GM18498 (cell line): ENCODE results near the gene DTNBP1.

Experiments used
- ATAC-seq: cut with Tn5 transposase; IDR thresholded peaks from one replicate; pipeline ENCODE4 v1.9.1; 2021; ENCODE audit warnings: mild to moderate bottlenecking, moderate library complexity; ENCODE audit not compliant: unreplicated experiment

DTNBP1 gene

GRCh38 chr6:15662326-15663129 lies at the start of gene DTNBP1:
DTNBP1 (minus strand) TSS chr6:15663028; CDS start chr6:15662869, 159 bp downstream.
- peak; percentile 73 for ATAC-seq

GRCh38 chr6:15709651-15710269 lies 46.9 kb upstream of the DTNBP1 start:
- no peak for ATAC-seq

GRCh38 chr6:15708231-15708630 lies 45.4 kb upstream of the DTNBP1 start:
- ATAC-seq, result no peak

GRCh38 chr6:15705981-15706380 lies 43.2 kb upstream of the DTNBP1 start:
- ATAC-seq, result no peak

- ATAC-seq, result no peak
Observed at GRCh38 chr6:15698471-15698870, 35.6 kb upstream of the DTNBP1 start.

GRCh38 chr6:15697895-15698294 lies 35.1 kb upstream of the DTNBP1 start:
- no peak for ATAC-seq

GRCh38 chr6:15691250-15691869 lies 28.5 kb upstream of the DTNBP1 start:
- ATAC-seq, result peak; percentile 92

GRCh38 chr6:15690510-15690909 lies 27.7 kb upstream of the DTNBP1 start:
- ATAC-seq, result no peak

GRCh38 chr6:15689586-15690482 lies 27.0 kb upstream of the DTNBP1 start:
- no peak for ATAC-seq

- ATAC-seq, result no peak
Observed at GRCh38 chr6:15685619-15686018, 22.8 kb upstream of the DTNBP1 start.

- ATAC-seq, result peak; percentile 65
Observed at GRCh38 chr6:15682965-15683822, 20.4 kb upstream of the DTNBP1 start.

GRCh38 chr6:15681946-15682345 lies 19.1 kb upstream of the DTNBP1 start:
- no peak for ATAC-seq

- no peak for ATAC-seq
Observed at GRCh38 chr6:15678514-15678913, 15.7 kb upstream of the DTNBP1 start.

GRCh38 chr6:15677822-15678221 lies 15.0 kb upstream of the DTNBP1 start:
- ATAC-seq, result no peak

GRCh38 chr6:15675536-15676220 lies 12.8 kb upstream of the DTNBP1 start:
- no peak for ATAC-seq

GRCh38 chr6:15674690-15675386 lies 12.0 kb upstream of the DTNBP1 start:
- no peak for ATAC-seq

- no peak for ATAC-seq
Observed at GRCh38 chr6:15673666-15674065, 10.8 kb upstream of the DTNBP1 start.

- no peak for ATAC-seq
Observed at GRCh38 chr6:15672818-15673217, 10.0 kb upstream of the DTNBP1 start.

- ATAC-seq, result no peak
Observed at GRCh38 chr6:15672291-15672690, 9.5 kb upstream of the DTNBP1 start.
